KG1 (cell line): ENCODE results near the gene METTL5.
"Not testable (repeated sequence)": the region's sequence is repeated elsewhere in the genome, so short reads cannot be mapped to it uniquely, and the experiment has no call there.

Source experiments
- DNase-seq: peaks from one replicate; lab custom pipeline; 2025; lab: John Stamatoyannopoulos, UW

The METTL5 gene

DNA sequence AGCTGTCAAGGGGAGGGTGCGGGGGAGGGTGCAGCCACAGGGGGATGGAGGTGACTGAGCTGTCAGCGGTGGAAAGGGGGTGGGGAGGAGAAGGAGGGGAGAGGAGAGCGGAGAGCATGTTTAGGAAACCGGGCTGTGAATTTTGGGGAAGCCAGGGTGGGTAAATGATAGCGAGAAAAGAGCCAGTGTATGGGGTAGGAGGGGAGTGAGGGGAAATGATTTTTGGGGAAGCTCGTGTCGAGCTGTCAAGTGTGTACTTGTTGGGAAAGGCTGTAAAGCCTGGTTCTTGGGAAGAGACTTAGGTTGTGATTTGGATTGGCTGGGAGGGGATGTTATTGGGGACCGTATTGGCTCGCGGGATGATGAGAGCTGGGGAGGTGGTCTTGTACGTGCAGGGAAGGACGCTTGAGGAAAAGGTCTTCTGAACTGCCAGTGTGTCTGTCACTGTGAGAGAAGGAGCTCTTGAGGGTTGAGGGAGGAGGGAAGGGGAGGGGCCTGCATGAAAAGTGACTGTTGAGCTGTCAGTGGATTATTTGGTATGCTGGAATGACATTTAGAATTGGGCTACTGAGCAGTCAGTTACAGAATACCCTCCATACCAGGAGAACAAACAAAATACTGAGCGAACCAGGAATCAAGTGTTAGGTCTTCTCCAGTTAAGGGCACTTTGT lies 3.6 kb upstream of the METTL5 start:
- DNase-seq: no peak

GRCh38 chr2:169827272-169828140 lies 2.8 kb upstream of the METTL5 start, which contains the start of gene UBR3:
TSS of gene UBR3 (plus strand) at chr2:169827454. CDS start at chr2:169827508, 54 bp downstream.
- peak; percentile 73 for DNase-seq

DNA sequence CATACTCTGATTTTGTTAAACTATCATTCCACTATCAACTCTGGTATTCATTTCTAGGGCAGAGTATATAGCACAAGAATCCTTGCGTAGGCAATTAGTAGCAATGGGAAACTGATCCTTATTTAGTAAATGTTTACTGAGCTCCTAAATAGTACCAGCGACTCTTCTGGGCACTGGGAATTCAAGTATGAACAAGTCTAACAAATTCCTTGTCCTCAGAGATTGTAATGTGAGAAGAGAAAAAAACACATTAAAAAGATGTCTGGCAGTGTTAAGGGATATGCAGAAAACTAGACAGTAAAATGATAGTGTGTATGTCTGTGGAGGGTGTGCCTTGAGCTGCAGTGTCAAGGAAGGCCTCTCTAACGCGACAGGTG lies 721 bp downstream of the METTL5 start:
- no peak for DNase-seq

DNA sequence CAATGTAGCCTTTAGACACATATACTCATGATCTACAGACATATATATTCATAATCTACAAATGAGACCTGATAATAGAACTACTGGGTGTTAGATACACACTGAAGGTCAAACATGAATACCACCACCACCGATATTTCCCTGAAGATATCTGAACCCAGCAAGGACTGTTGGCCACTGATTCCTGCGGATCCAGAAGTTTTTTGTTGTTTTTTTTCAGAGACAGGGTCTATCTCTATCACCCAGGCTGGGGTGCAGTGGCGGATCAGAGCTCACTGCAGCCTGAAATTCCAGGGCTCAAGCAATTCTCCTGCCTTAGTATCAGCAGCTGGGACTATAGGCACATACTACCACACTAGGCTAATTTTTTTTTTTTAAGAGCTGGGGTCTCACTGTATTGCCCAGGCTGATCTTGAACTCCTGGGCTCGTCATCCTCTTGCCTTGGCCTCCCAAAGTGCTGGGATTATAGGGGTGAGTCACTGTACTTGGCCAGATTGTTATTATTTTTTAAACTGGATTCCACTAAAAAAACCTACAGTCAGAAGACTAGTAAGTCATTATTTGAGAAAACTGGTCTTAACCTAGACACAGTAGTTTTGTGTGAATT lies 1.8 kb downstream of the METTL5 start:
- no peak for DNase-seq

GRCh38 chr2:169822036-169822435 lies 2.7 kb downstream of the METTL5 start:
- DNase-seq: no peak

GRCh38 chr2:169820101-169820500 lies 4.6 kb downstream of the METTL5 start:
- not testable (repeated sequence) for DNase-seq

DNA sequence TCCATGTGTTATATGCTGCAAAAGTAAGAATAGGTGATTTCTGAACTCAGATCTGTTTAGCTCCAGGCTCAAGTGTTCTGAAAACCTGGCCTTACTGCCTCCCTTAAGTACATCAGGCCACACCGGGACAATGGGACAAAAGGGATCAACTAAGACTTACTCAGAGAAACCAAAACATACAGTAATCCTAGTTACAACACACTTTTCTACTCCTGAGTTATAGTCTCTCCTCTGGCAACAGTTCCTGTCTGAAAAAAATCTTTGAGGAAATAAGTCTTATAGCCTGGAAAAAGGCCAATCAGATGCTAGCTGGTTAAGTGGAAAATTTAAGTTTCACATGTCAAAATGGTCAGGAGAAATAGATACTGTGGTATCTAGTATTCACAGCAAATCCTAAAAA lies 5.6 kb downstream of the METTL5 start:
- DNase-seq: no peak

DNA sequence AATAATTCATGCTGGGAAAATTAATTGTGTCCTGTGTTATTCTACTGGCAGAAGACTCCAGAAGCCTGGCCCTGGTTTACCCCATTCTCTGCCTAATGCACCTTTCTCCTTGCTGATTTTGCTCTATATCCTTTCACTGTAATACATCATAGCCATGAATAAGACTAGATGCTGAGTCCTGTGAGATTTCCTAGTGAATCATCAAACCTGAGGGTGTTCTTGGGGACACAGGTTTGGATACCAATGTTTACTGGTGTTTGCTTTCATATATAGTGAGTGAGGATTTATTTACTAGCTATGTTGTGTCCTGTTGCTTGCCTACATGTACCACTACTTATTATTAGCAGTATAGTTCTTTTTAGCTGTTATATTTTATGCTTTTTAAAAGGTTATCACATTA lies 6.5 kb downstream of the METTL5 start:
- DNase-seq: no peak

- not testable (repeated sequence) for DNase-seq
Measured at GRCh38 chr2:169817369-169817768, 7.3 kb downstream of the METTL5 start.

DNA sequence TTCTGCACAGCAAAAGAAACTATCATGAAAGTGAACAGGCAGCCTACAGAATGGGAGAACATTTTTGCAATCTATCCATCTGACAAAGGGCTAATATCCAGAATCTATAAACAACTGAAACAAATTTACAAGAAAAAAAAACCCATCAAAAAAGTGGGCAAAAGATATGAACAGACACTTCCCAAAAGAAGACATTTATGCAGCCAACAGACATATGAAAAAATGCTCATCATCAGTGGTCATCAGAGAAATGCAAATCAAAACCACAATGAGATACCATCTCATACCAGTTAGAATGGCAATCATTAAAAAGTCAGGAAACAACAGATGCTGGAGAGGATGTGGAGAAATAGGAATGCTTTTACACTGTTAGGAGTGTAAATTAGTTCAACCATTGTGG lies 7.7 kb downstream of the METTL5 start:
- not testable (repeated sequence) for DNase-seq

GRCh38 chr2:169815849-169816248 lies 8.9 kb downstream of the METTL5 start:
- no peak for DNase-seq

- no peak for DNase-seq
Measured at GRCh38 chr2:169808221-169808620, 16.5 kb downstream of the METTL5 start.

DNA sequence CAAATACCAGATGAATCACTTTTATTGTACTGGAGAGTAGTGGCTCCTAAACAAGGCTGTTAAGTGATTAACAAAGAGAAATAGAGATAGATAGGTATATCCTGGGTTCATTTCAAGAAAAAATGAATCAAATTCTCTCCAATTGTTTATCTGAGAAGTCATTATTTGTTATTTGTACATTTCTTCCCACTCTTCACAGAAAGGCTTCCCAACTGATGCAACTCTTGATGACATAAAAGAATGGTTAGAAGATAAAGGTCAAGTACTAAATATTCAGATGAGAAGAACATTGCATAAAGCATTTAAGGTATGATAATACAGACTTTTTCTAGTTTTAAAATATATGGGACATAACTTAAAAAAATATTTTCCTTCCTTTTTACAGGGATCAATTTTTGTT lies 18.1 kb downstream of the METTL5 start:
- DNase-seq: no peak

GRCh38 chr2:169803480-169803879 lies 21.2 kb downstream of the METTL5 start:
- no peak for DNase-seq

DNA sequence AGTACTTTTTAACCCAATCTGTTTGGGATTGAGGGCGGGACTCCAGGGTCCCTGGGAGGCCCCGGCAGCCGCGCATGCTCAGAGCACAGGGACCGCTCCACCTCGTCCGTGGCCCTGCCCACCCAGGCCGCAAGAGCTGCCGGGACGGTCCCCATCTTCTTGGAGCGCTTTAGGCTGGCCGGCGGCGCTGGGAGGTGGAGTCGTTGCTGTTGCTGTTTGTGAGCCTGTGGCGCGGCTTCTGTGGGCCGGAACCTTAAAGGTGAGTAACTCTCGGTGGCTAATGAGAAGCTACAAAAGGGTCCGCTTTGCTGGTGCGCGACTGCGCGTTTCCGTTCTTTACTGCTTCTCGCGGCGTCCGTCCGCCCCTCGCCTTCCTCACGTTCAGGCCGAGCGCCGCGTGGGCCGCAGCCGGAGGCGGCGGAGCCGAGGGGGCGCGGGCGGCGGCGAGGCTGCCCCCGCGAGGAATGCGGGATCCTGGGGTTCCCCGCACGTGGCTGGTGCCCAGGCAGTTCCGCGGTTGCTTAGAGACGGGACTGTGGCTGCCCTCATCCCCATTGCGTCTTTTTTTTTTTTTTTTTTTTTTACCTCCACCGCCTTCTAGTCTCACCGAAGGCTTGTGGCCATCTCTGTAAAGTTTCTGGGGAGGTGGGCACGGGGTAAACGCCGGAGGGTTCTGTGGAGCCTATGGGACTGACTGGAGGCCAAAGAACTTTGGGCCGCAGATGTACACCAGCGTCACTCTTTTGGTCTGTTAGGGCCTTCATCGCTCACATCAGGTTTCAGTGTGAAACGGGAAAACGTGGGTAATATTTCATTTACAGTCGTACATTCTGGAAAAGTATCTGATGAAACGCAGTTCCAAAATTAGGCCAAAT lies 25.8 kb downstream of the METTL5 start, which contains the start of gene SSB:
Gene SSB (plus strand): TSS at position 154 of the 875 bp plus-strand sequence. CDS start 2,090 bp downstream, outside the sequence.
- peak; percentile 77 for DNase-seq

- DNase-seq: no peak
Measured at GRCh38 chr2:169798397-169798717, 26.3 kb downstream of the METTL5 start.

DNA sequence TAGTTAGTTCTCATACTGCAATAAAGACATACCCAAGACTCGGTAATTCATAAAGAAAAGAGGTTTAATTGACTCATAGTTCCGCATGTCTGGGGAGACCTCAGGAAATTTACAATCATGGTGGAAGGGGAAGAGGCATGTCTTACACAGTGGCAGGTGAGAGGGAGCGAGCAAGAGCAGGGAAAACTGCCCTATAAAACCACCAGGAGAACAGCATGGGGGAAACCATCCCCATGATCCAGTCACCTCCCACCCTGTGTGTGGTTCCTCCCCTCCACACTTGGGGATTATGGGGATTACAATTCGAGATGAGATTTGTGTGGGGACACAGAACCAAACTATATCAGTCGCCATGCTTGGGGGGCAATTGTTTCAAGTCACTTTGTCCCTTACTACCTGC lies 27.1 kb downstream of the METTL5 start:
- no peak for DNase-seq

- DNase-seq: no peak
Measured at GRCh38 chr2:169796441-169796840, 28.3 kb downstream of the METTL5 start.

DNA sequence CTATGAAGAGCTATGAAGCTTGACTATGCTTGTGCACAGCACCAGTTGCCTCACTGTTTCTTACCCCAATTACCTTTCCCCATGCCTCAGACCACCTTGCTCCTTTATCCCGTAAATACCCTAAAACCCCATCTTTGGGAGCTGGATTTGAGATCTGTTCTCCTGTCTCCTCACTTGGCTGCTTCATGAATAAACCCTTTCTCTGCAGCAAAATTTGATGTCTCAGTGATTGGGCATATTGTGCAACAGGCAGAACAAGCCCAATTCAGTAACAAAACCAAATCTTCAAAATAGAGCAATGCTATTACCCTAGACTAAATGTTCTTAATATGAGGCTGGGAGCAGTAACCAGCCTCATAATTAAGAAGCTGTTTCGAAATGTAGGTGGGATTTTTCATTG lies 29.5 kb downstream of the METTL5 start:
- no peak for DNase-seq

- no peak for DNase-seq
Measured at GRCh38 chr2:169790581-169790980, 34.1 kb downstream of the METTL5 start.

- DNase-seq: no peak
Measured at GRCh38 chr2:169782513-169782912, 42.2 kb downstream of the METTL5 start.
